ENCODE data around the gene ATG12. TPM values are rescaled to one million over a fixed set of nuclear protein-coding genes. Genes with fewer than 3 reads are reported as not detected.

Gene ATG12
- total and polyA plus RNA-seq, 2 of the 8 experiments (the other 6 are each of a cell fraction or from before 2014, with no cell fraction given), result 23.8 to 49.3 TPM

DNA sequence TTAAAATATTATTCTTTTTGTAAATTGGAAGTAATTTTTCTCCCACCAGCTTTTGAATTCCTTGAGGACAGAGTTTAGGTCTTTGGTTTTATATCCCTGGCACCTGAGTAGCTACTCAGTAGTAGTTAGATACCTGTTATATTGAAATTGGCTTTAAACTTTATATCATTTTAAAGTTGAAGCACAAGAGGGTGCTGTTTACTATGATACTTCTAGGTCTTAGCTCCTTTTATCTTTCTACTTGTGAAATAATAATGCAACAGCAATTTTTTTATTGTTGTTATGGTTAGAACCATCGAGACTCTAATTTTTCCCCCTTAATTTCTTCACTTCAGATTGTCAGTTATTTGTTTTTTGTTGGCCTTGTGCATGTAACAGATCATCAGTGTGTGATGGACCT lies 46.7 kb upstream of the ATG12 start (continued):
- TF ChIP-seq, protein P1, sequence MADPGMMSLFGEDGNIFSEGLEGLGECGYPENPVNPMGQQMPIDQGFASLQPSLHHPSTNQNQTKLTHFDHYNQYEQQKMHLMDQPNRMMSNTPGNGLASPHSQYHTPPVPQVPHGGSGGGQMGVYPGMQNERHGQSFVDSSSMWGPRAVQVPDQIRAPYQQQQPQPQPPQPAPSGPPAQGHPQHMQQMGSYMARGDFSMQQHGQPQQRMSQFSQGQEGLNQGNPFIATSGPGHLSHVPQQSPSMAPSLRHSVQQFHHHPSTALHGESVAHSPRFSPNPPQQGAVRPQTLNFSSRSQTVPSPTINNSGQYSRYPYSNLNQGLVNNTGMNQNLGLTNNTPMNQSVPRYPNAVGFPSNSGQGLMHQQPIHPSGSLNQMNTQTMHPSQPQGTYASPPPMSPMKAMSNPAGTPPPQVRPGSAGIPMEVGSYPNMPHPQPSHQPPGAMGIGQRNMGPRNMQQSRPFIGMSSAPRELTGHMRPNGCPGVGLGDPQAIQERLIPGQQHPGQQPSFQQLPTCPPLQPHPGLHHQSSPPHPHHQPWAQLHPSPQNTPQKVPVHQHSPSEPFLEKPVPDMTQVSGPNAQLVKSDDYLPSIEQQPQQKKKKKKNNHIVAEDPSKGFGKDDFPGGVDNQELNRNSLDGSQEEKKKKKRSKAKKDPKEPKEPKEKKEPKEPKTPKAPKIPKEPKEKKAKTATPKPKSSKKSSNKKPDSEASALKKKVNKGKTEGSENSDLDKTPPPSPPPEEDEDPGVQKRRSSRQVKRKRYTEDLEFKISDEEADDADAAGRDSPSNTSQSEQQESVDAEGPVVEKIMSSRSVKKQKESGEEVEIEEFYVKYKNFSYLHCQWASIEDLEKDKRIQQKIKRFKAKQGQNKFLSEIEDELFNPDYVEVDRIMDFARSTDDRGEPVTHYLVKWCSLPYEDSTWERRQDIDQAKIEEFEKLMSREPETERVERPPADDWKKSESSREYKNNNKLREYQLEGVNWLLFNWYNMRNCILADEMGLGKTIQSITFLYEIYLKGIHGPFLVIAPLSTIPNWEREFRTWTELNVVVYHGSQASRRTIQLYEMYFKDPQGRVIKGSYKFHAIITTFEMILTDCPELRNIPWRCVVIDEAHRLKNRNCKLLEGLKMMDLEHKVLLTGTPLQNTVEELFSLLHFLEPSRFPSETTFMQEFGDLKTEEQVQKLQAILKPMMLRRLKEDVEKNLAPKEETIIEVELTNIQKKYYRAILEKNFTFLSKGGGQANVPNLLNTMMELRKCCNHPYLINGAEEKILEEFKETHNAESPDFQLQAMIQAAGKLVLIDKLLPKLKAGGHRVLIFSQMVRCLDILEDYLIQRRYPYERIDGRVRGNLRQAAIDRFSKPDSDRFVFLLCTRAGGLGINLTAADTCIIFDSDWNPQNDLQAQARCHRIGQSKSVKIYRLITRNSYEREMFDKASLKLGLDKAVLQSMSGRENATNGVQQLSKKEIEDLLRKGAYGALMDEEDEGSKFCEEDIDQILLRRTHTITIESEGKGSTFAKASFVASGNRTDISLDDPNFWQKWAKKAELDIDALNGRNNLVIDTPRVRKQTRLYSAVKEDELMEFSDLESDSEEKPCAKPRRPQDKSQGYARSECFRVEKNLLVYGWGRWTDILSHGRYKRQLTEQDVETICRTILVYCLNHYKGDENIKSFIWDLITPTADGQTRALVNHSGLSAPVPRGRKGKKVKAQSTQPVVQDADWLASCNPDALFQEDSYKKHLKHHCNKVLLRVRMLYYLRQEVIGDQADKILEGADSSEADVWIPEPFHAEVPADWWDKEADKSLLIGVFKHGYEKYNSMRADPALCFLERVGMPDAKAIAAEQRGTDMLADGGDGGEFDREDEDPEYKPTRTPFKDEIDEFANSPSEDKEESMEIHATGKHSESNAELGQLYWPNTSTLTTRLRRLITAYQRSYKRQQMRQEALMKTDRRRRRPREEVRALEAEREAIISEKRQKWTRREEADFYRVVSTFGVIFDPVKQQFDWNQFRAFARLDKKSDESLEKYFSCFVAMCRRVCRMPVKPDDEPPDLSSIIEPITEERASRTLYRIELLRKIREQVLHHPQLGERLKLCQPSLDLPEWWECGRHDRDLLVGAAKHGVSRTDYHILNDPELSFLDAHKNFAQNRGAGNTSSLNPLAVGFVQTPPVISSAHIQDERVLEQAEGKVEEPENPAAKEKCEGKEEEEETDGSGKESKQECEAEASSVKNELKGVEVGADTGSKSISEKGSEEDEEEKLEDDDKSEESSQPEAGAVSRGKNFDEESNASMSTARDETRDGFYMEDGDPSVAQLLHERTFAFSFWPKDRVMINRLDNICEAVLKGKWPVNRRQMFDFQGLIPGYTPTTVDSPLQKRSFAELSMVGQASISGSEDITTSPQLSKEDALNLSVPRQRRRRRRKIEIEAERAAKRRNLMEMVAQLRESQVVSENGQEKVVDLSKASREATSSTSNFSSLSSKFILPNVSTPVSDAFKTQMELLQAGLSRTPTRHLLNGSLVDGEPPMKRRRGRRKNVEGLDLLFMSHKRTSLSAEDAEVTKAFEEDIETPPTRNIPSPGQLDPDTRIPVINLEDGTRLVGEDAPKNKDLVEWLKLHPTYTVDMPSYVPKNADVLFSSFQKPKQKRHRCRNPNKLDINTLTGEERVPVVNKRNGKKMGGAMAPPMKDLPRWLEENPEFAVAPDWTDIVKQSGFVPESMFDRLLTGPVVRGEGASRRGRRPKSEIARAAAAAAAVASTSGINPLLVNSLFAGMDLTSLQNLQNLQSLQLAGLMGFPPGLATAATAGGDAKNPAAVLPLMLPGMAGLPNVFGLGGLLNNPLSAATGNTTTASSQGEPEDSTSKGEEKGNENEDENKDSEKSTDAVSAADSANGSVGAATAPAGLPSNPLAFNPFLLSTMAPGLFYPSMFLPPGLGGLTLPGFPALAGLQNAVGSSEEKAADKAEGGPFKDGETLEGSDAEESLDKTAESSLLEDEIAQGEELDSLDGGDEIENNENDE (IDR thresholded peaks at IDR 0.05; ENCODE audit: insufficient replicate concordance, low read length), result no peak
- TF ChIP-seq RNF2 (IDR thresholded peaks at IDR 0.05; ENCODE audit: borderline replicate concordance, low read depth, low read length, missing control alignments, poor library complexity, severe bottlenecking) (no peak), ZNF274 (IDR thresholded peaks at IDR 0.05; ENCODE audit: borderline replicate concordance, extremely low read depth, low read length) (no peak), POLR2AphosphoS5 (IDR thresholded peaks at IDR 0.05; ENCODE audit: low read depth, low read length) (no peak), SIN3A (conservative IDR thresholded peaks at IDR 0.05 in 1 of 2, IDR thresholded peaks at IDR 0.05 in 1 of 2; ENCODE audit: low read depth in 1 of 2, low read length in 2 of 2) (no peak), SRF (IDR thresholded peaks at IDR 0.05; ENCODE audit: low read depth, low read length) (no peak), RAD21 (IDR thresholded peaks at IDR 0.05 in 1 of 2, conservative IDR thresholded peaks at IDR 0.05 in 1 of 2; ENCODE audit: low read depth in 2 of 2, low read length in 2 of 2) (peak in 1 of 2 experiments; percentile 38; a peak in 3 of 4 replicates), SAP30 (IDR thresholded peaks at IDR 0.05; ENCODE audit: insufficient read depth, insufficient replicate concordance, low read length) (no peak), EGR1 (IDR thresholded peaks at IDR 0.05; ENCODE audit: borderline replicate concordance, low read depth, low read length) (no peak)
